IPS DF 19.7 (cell line): Measurements from ENCODE around the gene ENO2.

Experiments used
- DNase-seq: peaks from one replicate; pipeline ENCODE4 v3.0.0-alpha.2; 2013; ENCODE audit warnings: low read depth, low spot score

Gene ENO2

DNA sequence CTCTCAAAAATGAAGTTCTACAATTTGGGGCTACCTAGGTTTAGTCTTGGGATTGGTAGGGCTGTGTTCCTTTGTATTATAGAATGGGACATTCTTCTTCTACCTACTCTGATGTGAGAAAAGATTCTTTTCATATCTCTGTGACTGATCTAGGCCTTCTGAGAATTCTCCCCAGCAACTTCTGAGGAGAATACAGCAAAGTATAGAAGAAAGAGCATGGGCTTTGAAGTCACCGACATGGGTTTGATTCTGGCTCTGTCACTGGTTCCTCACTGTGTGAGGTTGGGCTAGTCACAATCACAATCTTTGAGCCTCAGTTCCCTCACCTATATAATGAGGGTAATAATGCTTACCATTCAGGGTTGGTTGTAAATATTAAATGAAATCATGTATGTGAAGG lies 18.4 kb downstream of the ENO2 start:
- no peak for DNase-seq

DNA sequence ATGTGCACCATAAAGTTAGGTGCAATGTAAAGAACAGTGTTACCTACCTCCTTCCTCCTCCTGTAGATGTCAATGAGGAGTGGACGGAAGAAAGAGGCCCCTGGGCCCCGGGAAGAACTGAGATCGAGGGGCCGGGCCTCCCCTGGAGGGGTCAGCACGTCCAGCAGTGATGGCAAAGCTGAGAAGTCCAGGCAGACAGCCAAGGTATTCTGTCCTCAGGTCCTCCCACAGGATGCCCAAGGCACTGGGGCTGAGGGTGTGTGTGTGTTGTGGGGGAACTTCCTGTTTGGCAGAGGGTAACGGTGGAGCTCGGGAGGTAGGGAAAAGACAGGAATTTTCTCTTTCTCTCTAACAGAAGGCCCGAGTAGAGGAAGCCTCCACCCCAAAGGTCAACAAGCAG lies 19.7 kb downstream of the ENO2 start:
- no peak for DNase-seq

DNA sequence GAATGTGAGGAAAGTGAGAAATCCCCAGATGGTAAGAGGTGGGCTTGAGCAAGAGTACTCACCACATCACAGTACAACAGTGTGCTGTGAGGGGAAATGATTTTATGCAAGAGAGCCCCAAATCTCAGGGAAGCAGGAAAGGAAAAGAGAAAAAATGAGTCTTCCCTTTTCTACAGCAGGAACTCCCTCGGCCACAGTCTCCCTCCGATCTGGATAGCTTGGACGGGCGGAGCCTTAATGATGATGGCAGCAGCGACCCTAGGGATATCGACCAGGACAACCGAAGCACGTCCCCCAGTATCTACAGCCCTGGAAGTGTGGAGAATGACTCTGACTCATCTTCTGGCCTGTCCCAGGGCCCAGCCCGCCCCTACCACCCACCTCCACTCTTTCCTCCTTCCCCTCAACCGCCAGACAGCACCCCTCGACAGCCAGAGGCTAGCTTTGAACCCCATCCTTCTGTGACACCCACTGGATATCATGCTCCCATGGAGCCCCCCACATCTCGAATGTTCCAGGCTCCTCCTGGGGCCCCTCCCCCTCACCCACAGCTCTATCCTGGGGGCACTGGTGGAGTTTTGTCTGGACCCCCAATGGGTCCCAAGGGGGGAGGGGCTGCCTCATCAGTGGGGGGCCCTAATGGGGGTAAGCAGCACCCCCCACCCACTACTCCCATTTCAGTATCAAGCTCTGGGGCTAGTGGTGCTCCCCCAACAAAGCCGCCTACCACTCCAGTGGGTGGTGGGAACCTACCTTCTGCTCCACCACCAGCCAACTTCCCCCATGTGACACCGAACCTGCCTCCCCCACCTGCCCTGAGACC lies 21.2 kb downstream of the ENO2 start:
- DNase-seq = no peak

DNA sequence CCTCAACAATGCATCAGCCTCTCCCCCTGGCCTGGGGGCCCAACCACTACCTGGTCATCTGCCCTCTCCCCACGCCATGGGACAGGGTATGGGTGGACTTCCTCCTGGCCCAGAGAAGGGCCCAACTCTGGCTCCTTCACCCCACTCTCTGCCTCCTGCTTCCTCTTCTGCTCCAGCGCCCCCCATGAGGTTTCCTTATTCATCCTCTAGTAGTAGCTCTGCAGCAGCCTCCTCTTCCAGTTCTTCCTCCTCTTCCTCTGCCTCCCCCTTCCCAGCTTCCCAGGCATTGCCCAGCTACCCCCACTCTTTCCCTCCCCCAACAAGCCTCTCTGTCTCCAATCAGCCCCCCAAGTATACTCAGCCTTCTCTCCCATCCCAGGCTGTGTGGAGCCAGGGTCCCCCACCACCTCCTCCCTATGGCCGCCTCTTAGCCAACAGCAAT lies 21.8 kb downstream of the ENO2 start:
- no peak for DNase-seq

DNA sequence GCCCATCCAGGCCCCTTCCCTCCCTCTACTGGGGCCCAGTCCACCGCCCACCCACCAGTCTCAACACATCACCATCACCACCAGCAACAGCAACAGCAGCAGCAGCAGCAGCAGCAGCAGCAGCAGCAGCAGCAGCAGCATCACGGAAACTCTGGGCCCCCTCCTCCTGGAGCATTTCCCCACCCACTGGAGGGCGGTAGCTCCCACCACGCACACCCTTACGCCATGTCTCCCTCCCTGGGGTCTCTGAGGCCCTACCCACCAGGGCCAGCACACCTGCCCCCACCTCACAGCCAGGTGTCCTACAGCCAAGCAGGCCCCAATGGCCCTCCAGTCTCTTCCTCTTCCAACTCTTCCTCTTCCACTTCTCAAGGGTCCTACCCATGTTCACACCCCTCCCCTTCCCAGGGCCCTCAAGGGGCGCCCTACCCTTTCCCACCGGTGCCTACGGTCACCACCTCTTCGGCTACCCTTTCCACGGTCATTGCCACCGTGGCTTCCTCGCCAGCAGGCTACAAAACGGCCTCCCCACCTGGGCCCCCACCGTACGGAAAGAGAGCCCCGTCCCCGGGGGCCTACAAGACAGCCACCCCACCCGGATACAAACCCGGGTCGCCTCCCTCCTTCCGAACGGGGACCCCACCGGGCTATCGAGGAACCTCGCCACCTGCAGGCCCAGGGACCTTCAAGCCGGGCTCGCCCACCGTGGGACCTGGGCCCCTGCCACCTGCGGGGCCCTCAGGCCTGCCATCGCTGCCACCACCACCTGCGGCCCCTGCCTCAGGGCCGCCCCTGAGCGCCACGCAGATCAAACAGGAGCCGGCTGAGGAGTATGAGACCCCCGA lies 22.5 kb downstream of the ENO2 start:
- DNase-seq = no peak

DNA sequence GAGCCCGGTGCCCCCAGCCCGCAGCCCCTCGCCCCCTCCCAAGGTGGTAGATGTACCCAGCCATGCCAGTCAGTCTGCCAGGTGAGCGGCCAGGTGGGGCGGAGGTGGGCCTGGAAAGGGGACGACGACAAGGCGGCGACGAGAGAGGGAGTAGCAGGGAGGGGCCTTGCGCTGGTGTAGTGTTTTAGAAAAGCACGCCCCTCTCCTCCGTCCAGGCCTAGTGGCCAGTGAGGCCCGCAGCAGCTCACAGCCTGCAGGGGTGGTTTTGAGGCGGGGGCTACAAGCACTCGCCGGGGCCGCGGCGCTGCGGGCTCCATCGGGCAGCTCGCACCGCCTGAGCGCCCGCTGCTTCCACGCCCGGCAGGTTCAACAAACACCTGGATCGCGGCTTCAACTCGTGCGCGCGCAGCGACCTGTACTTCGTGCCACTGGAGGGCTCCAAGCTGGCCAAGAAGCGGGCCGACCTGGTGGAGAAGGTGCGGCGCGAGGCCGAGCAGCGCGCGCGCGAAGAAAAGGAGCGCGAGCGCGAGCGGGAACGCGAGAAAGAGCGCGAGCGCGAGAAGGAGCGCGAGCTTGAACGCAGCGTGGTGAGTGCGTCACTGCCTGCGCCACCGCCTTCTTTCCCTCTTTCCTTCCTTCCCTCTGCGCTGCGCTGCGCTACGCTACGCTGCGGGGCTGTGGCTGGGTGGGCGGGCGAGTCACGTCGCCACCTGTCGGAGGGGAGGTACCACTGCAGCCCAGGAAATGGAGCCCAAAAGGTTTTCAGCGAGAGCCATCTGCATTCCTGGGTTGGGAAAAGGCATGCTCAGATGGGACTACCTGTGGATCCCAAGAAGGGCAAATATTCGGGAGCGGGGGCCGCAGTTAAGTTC lies 23.3 kb downstream of the ENO2 start:
- DNase-seq = no peak

DNA sequence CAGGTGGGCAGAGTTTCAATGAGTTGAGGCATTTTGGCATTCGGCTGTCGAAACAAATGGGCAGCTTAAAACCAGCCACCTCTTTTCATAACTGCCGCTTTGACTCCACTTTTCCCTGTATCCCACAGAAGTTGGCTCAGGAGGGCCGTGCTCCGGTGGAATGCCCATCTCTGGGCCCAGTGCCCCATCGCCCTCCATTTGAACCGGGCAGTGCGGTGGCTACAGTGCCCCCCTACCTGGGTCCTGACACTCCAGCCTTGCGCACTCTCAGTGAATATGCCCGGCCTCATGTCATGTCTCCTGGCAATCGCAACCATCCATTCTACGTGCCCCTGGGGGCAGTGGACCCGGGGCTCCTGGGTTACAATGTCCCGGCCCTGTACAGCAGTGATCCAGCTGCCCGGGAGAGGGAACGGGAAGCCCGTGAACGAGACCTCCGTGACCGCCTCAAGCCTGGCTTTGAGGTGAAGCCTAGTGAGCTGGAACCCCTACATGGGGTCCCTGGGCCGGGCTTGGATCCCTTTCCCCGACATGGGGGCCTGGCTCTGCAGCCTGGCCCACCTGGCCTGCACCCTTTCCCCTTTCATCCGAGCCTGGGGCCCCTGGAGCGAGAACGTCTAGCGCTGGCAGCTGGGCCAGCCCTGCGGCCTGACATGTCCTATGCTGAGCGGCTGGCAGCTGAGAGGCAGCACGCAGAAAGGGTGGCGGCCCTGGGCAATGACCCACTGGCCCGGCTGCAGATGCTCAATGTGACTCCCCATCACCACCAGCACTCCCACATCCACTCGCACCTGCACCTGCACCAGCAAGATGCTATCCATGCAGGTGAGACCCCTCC lies 24.2 kb downstream of the ENO2 start:
- DNase-seq = no peak

DNA sequence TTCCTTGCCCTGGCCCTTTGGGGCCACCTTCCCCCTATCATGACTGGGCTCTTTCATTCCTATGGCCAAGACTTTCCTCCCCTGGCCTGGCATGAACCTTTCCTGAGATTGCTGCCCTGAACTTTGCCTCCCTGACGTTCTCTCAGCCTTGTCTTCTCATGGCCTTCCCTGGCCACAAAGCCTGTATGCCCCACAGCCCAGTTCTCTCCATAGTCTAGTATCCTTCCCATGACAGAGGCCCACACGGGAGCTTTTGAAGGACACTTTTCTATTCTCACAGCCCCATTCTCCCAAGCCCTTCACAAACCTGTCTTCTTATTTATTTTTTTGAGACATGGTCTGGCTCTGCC lies 24.8 kb downstream of the ENO2 start:
- no peak for DNase-seq

DNA sequence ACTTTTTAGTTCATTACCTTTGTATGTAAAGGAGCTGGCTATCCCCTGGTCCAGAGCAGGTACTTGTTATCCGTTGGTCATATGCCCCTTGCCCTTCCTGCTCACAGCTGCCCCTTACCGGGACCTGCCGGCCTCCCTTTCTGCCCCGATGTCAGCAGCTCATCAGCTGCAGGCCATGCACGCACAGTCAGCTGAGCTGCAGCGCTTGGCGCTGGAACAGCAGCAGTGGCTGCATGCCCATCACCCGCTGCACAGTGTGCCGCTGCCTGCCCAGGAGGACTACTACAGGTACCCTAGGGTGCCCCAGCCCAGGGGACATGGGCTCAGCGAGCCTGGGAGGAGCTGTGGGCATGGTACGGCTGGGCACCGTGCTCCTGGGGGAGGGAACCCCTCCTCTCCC lies 26.9 kb downstream of the ENO2 start:
- DNase-seq = no peak

DNA sequence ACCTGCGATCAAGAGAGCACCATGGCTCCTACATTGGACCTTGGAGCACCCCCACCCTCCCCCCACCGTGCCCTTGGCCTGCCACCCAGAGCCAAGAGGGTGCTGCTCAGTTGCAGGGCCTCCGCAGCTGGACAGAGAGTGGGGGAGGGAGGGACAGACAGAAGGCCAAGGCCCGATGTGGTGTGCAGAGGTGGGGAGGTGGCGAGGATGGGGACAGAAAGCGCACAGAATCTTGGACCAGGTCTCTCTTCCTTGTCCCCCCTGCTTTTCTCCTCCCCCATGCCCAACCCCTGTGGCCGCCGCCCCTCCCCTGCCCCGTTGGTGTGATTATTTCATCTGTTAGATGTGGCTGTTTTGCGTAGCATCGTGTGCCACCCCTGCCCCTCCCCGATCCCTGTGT lies 27.4 kb downstream of the ENO2 start:
- DNase-seq = no peak

DNA sequence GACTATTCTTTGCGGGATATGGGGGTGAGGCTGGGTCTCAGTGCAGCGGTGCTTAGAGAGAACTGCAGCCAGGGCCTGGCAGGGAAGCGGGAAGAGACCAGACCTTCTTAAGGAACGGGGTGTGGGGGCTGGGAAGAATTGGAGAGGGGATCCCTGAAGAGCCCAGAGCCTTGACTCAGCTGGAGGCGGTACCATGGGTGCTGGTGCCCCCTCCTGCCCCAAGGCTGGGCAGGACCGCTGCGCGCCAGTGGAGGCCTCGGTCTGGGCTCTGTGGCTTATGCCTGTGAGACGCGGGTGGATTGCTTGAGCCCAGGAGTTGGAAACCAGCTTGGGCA lies 27.9 kb downstream of the ENO2 start:
- no peak for DNase-seq

DNA sequence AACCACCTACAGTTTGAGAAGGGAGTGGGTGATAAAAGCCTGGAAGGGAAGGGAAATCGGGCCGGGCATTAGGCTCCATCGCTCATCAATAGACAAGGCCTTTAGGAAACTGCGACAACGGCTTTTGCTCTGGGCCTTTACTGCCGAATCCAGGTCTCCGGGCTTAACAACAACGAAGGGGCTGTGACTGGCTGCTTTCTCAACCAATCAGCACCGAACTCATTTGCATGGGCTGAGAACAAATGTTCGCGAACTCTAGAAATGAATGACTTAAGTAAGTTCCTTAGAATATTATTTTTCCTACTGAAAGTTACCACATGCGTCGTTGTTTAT lies 29.0 kb downstream of the ENO2 start:
- no peak for DNase-seq

DNA sequence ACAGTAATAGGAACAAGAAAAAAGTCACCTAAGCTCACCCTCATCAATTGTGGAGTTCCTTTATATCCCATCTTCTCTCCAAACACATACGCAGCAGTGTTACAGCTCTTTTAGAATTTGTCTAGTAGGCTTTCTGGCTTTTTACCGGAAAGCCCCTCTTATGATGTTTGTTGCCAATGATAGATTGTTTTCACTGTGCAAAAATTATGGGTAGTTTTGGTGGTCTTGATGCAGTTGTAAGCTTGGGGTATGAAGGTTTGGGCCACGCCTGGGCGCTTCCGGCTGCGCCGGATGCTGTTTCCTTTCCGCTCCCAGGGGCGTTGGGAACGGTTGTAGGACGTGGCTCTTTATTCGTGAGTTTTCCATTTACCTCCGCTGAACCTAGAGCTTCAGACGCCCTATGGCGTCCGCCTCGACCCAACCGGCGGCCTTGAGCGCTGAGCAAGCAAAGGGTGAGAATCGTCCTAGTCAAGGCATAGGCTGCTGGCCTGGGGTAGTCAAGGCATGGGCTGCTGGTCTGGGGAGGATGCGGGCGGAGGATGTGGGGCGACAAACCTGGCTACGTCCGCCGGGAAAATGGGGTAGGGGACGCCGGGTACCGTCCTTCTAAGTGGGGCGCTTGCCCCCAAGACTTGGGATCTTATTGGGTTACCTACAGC lies 29.5 kb downstream of the ENO2 start, which contains the start of the genes C12orf57 and RNU7-1:
TSS of gene C12orf57 (plus strand) at position 301 of the 659 bp plus-strand sequence. CDS start at position 401, 100 bp downstream.
TSS of gene RNU7-1 (plus strand) at position 95 of the 659 bp plus-strand sequence.
- no peak for DNase-seq

DNA sequence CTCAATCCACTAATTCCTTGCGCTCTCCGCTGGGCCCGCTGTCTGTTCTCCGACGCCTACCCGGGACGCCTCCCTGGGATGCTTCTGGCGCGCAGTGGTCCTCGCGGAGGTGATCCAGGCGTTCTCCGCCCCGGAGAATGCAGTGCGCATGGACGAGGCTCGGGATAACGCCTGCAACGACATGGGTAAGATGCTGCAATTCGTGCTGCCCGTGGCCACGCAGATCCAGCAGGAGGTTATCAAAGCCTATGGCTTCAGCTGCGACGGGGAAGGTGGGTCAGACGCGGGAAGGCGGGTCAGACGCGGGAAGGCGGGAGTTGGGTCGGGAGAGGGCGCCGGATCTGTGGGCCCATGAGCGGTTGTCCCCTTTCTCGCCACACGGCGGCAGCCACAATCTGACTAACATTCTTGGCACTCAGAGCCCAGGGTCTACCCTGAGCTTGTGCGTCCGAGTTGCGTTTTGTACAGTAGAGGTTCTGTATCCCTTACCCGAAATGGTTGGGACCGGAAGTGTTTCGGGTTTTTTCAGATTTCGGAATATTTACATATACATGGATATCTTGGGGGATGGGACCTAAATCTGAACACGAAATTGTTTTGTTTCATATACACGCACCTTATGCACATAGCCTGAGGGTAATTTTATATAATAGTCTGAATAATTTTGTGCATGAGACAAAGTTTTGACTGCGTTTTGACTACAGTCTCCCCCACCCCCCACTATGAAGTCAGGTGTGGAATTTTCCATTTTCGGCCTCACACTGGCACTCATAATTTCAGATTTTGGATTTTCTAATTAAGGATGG lies 30.2 kb downstream of the ENO2 start:
- DNase-seq = no peak

DNA sequence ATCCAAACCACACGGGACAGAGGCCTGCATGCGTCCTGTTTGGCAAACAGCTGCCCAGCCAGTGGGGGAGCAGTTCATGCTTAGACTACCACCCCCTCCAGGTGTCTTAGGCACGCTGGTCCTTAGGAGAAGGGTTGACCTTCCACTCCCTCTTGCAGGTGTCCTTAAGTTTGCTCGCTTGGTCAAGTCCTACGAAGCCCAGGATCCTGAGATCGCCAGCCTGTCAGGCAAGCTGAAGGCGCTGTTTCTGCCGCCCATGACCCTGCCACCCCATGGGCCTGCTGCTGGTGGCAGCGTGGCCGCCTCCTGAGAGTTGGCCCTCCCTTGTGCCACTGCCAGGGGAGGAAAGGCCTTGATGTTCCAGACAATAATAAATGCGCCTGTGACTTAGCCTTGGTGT lies 31.2 kb downstream of the ENO2 start:
- no peak for DNase-seq

DNA sequence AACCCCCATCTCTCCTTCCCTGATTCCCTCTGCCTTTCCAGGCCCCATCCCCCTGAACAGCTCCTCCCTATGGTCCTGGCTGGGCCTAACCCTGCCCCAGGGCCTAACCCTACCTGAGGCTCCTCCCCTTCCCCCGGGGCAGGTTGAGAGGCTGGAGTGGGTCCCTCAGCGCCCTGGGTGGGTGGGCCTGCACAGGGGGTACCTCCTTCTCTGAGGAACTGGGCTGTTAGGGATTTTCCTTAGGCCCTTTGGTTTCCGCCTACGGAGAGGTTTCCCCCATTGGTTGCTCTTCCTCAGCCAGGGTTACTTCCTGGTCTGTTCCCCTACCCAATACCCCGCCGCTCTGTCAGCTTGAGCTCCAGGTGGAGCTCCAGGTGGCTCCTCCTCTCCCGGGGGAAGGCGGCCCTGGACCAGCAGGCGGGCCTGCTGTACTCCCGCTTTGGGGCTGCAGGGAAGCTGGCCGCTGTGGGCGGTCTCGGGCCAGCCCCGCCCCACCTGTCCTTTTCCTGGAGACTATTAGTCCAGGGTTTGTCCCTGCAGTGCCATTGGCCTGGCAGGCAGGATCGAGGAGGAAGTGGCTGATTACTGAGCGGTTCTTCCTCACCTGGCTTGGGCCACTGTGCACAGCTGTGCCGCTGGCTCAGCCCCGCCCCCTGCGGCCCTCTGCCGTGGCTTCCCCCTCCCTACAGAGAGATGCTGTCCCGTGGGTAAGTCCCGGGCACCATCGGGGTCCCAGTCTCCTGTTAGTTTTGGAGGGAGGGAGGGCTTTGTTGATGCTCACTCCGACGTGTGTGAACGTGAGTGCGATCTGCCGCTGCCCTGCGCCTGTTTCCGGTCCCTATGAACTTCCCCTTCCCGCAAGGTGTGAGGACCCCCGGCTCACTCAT lies 31.9 kb downstream of the ENO2 start:
- no peak for DNase-seq

DNA sequence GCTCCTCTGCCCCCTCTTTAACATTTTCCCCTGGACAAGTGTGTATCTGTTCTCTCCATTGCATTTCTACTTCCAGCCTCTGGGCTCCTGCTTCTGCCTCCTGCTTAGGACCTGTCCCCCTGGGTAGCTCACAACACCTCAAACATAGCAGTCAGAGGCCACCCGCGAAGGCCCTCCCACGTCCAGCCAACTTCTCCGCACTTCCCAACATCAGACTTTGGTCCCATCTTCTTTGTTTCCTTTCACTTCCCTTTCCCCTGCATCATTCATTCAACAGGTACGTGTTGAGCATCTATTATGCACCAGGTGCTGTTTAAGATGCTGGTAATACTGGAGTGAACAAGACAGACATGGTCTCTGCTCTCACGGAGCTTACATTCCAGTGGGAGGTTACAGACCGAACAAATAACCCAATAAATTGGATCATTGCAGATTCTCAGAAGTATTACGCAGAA lies 32.6 kb downstream of the ENO2 start:
- DNase-seq = no peak

DNA sequence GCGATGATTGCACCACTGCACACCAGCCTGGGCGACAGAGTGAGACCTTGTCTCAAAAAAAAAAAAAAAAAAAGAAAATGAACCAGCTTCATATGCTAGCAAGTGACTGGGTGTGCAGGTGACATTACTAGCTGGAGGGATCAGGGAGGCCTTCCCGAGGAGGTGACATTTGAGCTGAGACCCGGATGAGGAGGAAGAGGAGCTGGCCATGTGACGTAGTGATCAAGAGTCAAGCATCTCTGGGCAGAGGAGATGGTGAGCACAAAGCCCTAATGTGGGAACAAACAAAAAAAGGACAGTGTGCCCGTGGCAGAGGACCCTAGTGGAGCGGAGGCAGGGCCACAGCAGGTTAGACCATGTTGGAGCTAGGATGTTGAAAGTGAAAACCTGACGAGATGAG lies 33.2 kb downstream of the ENO2 start:
- no peak for DNase-seq
